Calu3 (cell line): ENCODE results near the gene NTMT1. TPM values are rescaled to one million over a fixed set of nuclear protein-coding genes. Genes with fewer than 3 reads are reported as not detected.
A peak's percentile ranks its signal among the peaks of the same experiment; 100 is the strongest.
"Not testable (repeated sequence)": the region's sequence is repeated elsewhere in the genome, so short reads cannot be mapped to it uniquely, and the experiment has no call there.

Experiments used
- BruUV-seq: library from RNA; stranded (reverse); fragments of 400-500 nt; replicated peaks from 2 replicates; lab custom pipeline; 2021; lab: Mats Ljungman, UMichigan
- CTCF ChIA-PET: fragments of 300-600 bp; sonication (Branson Sonifier 250); formaldehyde crosslinking; loops from one replicate; lab custom pipeline; 2022; ENCODE audit warnings: antibody characterized with exemption; lab: Charles Lee
- DNase-seq: peaks from one replicate; pipeline ENCODE4 v3.0.0; 2022
- H3K27ac Mint-ChIP-seq: one replicate; pipeline ENCODE4 v1.8.0; 2022; ENCODE audit warnings: mixed read lengths; ENCODE audit not compliant: unreplicated experiment
- H3K27me3 Mint-ChIP-seq: one replicate; pipeline ENCODE4 v1.8.0; 2022; ENCODE audit warnings: mixed read lengths; ENCODE audit not compliant: unreplicated experiment
- H3K36me3 Mint-ChIP-seq: one replicate; pipeline ENCODE4 v1.8.0; 2022; ENCODE audit warnings: mild to moderate bottlenecking, moderate library complexity, mixed read lengths; ENCODE audit not compliant: insufficient read depth, unreplicated experiment
- H3K4me1 Mint-ChIP-seq: one replicate; pipeline ENCODE4 v1.8.0; 2022; ENCODE audit warnings: mild to moderate bottlenecking, low read depth, mixed read lengths; ENCODE audit not compliant: unreplicated experiment
- H3K4me3 Mint-ChIP-seq: one replicate; pipeline ENCODE4 v1.8.0; 2022; ENCODE audit warnings: mild to moderate bottlenecking, low read depth, moderate library complexity, mixed read lengths; ENCODE audit not compliant: unreplicated experiment
- H3K9me3 Mint-ChIP-seq: one replicate; pipeline ENCODE4 v1.8.0; 2022; ENCODE audit warnings: low read depth, mixed read lengths; ENCODE audit not compliant: unreplicated experiment
- intact Hi-C: fragments of 100-400 bp; cut with micrococcal nuclease; formaldehyde crosslinking; loops from one replicate; pipeline ENCODE4 v1.10.0; 2022; ENCODE audit not compliant: unreplicated experiment
- total RNA-seq: library from RNA; stranded (reverse); gene quantifications from 2 replicates; pipeline ENCODE4 v1.2.3, GENCODE V29; 2022
- TF ChIP-seq, protein P1 (sequence below): fragments of 200-600 bp; IDR thresholded peaks from one replicate; pipeline ENCODE4 v1.8.0; 2022; ENCODE audit warnings: antibody characterized with exemption; ENCODE audit not compliant: unreplicated experiment

Gene NTMT1
- total RNA-seq, 1 experiment from 2014 or later = 36.1 TPM

DNA sequence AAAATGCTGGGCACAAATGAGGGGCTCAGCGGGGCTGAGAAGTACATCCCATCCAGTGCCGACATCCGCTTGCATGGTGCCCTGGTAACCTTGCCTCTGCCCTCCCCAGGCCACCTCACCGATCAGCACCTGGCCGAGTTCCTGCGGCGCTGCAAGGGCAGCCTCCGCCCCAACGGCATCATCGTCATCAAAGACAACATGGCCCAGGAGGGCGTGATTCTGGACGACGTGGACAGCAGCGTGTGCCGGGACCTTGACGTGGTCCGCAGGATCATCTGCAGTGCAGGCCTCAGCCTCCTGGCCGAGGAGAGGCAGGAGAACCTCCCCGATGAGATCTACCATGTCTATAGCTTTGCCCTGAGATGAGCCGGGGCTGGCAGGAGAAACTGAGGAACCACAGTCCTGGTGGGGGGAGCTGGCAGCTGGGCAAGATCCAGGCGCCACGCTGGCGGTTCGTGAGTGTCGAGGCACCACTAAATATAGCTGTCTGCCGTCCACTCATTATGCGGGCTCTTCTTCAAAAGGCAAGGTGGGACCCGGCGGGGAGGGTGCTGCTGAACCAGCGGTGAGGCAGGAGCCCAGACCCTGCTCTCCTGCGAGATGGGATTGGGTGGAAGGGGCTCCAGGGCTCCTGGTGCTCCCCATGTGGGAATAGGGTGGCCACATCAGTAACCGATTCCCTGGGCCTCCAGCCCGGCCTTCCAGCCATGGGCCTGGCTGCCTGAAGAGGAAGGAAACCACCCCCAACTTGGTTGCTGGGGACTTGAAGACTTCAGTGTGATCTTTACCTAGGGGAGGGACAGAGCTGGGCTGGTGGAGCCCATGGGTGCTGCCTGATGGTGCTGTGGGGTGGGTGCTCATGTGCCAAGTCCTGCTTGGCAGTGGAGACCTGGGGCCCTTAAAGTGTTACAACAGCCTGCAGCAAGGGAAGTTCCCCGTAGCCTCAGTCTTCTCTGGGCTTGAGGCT lies 9.4 kb downstream of the NTMT1 start:
- Mint-ChIP-seq H3K4me1 (peaks cover 15% of the 10 kb centered on the region), H3K36me3 (peaks cover 56% of the 10 kb centered on the region), H3K9me3 (no peaks in the 10 kb centered on the region), H3K27ac (no peak overlapping the region), H3K27me3 (no peaks in the 10 kb centered on the region), H3K4me3 (no peak overlapping the region)
- intact Hi-C loops = no loop called here
- TF ChIP-seq, protein P1, sequence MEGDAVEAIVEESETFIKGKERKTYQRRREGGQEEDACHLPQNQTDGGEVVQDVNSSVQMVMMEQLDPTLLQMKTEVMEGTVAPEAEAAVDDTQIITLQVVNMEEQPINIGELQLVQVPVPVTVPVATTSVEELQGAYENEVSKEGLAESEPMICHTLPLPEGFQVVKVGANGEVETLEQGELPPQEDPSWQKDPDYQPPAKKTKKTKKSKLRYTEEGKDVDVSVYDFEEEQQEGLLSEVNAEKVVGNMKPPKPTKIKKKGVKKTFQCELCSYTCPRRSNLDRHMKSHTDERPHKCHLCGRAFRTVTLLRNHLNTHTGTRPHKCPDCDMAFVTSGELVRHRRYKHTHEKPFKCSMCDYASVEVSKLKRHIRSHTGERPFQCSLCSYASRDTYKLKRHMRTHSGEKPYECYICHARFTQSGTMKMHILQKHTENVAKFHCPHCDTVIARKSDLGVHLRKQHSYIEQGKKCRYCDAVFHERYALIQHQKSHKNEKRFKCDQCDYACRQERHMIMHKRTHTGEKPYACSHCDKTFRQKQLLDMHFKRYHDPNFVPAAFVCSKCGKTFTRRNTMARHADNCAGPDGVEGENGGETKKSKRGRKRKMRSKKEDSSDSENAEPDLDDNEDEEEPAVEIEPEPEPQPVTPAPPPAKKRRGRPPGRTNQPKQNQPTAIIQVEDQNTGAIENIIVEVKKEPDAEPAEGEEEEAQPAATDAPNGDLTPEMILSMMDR = no peak
- CTCF ChIA-PET = no interaction called here
- BruUV-seq = no TSS peak
- DNase-seq = no peak

DNA sequence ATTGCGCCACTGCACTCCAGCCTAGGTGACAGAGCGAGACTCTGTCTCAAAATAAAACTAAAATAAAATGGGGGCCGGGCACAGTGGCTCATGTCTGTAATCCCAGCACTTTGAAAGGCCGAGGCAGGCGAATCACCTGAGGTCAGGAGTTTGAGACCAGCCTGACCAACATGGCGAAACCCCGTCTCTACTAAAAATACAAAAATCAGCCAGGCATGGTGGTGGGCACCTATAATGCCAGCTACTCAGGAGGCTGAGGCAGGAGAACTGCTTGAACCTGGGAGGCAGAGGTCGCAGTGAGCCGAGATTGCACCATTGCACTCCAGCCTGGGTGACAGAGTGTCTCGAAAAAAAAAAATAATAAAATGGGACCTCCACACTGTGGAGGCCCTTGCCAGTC lies 10.4 kb downstream of the NTMT1 start:
- H3K9me3 Mint-ChIP-seq, H3K4me1 Mint-ChIP-seq, H3K27ac Mint-ChIP-seq, CTCF ChIA-PET, intact Hi-C loops, H3K4me3 Mint-ChIP-seq, H3K27me3 Mint-ChIP-seq, DNase-seq, BruUV-seq: not testable (repeated sequence)
- peaks cover 64% of the 10 kb centered on the region for H3K36me3 Mint-ChIP-seq

DNA sequence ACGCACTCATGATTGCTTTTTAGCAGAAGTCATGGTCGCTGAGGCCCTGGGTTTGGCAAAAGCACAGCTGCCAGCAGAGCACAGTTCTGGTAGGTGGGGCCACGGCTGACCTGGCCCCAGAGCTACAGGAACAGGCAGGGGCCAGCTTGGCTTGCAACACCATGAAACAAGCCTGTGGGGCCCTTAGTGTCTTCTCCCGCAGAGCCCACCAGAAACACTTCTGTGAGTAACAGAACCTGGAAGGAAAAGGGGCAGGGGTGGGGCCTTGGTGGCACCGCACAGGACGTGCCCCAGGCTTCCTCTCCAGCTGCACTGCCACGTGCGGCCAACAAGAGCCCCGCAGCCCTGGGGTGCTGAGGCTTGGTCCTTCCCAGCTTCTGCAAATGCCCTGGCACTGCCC lies 11.1 kb downstream of the NTMT1 start:
- H3K4me3 Mint-ChIP-seq = no peak overlapping the region
- TF ChIP-seq, protein P1 = no peak
- peaks cover 72% of the 10 kb centered on the region for H3K36me3 Mint-ChIP-seq
- H3K4me1 Mint-ChIP-seq = peaks cover under 1% of the 10 kb centered on the region
- H3K9me3 Mint-ChIP-seq = no peaks in the 10 kb centered on the region
- DNase-seq = no peak
- CTCF ChIA-PET = interaction anchor here (0.6 to 0.7 kb wide), 2 partner anchors 476 to 511 kb away, joined by 3 read pairs; no protein-coding TSS in a partner anchor
- intact Hi-C loops = no loop called here
- H3K27me3 Mint-ChIP-seq = no peaks in the 10 kb centered on the region
- H3K27ac Mint-ChIP-seq = no peak overlapping the region
- no TSS peak for BruUV-seq

DNA sequence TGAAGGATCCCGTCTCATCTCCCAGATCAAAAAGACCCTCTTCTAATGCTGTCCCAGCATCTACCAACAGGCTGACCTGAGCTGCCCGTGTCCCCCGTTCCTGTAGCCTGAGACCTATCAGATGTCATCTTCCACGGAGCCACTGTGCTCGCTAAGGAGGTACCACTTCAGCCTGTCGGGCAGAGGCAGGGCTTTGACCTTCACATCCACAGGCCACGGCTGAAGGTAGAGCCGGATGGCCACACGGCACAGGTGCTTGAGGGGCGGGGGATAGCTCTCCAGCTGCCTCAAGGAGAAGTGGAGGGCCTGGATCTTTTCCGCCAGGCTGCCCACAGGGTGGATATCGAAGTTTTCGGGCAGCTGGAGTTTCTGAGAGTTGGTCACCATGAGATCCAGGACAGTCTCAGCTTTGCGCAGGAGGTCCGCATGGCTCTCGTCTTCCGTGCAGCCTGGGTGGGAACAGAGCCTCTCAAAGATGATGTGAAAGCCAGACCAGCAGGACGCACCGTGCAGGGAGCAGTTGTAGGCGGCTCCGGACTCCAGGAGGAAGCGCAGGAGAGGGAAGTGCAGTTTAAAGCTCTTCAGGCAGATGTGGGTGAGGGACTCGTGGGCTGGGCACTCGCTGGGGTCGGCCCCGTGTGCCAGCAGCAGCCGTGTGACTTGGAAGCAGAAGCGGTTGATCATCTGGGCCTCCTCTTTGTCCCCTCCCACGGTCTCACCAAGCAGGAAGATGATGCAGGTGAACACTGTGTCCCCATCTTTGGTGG lies 11.9 kb downstream of the NTMT1 start:
- Mint-ChIP-seq H3K27me3 (no peaks in the 10 kb centered on the region), H3K4me3 (no peak overlapping the region), H3K9me3 (no peaks in the 10 kb centered on the region), H3K27ac (peak overlapping the region; percentile 64), H3K36me3 (peaks cover 71% of the 10 kb centered on the region), H3K4me1 (no peaks in the 10 kb centered on the region)
- BruUV-seq = no TSS peak
- CTCF ChIA-PET = interaction anchor here (0.6 to 0.7 kb wide), 2 partner anchors 476 to 512 kb away, joined by 3 read pairs; no protein-coding TSS in a partner anchor
- TF ChIP-seq, protein P1 = no peak
- DNase-seq = no peak
- intact Hi-C loops = no loop called here
